GM12891 (cell line): Measurements from ENCODE around the gene CLEC2B.

Source experiments
- DNase-seq: peaks from one replicate; pipeline ENCODE4 v3.0.0; 2011; ENCODE audit warnings: low spot score; ENCODE audit not compliant: insufficient read length
- FAIRE-seq: peaks from 2 replicates; lab custom pipeline; 2011; peaks lifted over from hg19 to GRCh38; lab: Jason Lieb, UNC
- PAX5 ChIP-seq: IDR thresholded peaks from 2 replicates; pipeline ENCODE4 v1.6.1; 2011; ENCODE audit warnings: low read length, moderate library complexity, mild to moderate bottlenecking; ENCODE audit not compliant: insufficient read depth, severe bottlenecking
- POLR2A ChIP-seq: IDR thresholded peaks from 2 replicates; pipeline ENCODE4 v1.6.1; 2011; ENCODE audit warnings: low read depth, low read length, control low read depth
- POLR2AphosphoS5 ChIP-seq: IDR thresholded peaks from 2 replicates; pipeline ENCODE4 v1.6.1; 2011; ENCODE audit warnings: low read depth, low read length, control low read depth
- POU2F2 ChIP-seq: IDR thresholded peaks from 2 replicates; pipeline ENCODE4 v1.6.1; 2011; ENCODE audit warnings: low read depth, mild to moderate bottlenecking, control low read depth, low read length, moderate library complexity
- SPI1 ChIP-seq: IDR thresholded peaks from 2 replicates; pipeline ENCODE4 v1.6.1; 2011; ENCODE audit warnings: low read depth, low read length, control low read depth
- TAF1 ChIP-seq: IDR thresholded peaks from 2 replicates; pipeline ENCODE4 v1.6.1; 2011; ENCODE audit warnings: low read depth, low read length, control low read depth

The CLEC2B gene

DNA sequence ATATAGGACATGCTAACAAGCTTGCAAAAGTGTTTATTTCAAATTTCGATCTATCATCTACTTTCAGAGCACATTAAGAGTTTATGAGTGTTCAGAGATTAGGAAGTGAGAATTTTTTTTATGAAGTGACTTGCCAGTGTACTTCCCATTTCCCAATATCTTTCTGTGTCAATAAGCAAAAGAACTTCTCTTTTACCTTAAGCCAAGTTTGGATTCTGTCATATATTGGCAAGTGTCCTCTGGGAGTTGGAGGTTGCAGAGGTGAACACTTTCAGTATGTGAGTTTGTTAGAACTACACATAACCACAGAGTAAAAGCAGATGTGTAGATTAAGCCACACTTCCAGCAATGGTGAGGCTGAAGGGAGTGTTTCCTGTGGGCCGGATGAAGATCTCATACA lies 58.5 kb downstream of the CLEC2B start:
- DNase-seq (no peak), FAIRE-seq (no peak)
- TF ChIP-seq POLR2A (no peak), SPI1 (no peak), PAX5 (no peak), TAF1 (no peak), POU2F2 (no peak), POLR2AphosphoS5 (no peak)

DNA sequence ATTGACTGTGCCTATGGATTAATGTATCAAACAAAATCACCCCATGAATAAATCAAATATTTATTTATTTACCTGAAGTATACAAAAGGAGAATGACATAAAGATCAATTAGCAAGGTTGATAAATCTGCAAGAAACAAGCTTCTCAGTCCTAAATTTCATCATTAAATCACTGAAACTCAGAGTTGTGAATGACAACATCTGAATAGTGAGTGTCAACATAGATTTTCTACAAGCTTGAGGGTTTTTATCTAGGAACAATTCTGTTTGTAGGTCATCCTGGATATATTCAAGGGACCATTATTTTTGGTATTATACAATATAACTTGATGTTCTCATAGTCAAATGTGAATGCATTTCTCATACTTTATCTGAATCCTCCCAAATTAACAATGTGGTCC lies 59.3 kb downstream of the CLEC2B start:
- no peak for FAIRE-seq
- DNase-seq, result no peak
- TF ChIP-seq PAX5, result no peak

DNA sequence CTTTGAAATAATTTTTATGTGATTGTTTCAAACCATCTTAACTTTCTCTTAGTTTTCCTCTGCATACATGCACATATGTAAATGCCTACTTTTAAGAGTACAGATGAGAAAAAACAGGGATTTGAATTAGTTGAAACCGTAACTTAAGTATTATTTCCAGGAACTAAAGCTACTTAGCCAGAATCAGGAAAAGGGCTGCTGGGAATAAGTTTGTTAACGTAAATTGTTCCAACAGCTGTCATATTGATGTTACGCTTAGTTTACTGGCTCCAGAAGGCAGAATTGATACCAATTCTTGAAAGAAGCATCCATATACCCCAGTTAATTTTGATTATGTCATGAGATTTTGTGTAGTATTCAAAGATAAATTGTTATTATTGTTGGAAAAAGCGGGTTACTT lies 59.8 kb downstream of the CLEC2B start:
- TF ChIP-seq POU2F2, result no peak
- TF ChIP-seq POLR2A, result no peak
- TF ChIP-seq PAX5, result no peak
- TF ChIP-seq SPI1, result no peak
- no peak for TF ChIP-seq TAF1
- no peak for TF ChIP-seq POLR2AphosphoS5
- FAIRE-seq (no peak), DNase-seq (no peak)

DNA sequence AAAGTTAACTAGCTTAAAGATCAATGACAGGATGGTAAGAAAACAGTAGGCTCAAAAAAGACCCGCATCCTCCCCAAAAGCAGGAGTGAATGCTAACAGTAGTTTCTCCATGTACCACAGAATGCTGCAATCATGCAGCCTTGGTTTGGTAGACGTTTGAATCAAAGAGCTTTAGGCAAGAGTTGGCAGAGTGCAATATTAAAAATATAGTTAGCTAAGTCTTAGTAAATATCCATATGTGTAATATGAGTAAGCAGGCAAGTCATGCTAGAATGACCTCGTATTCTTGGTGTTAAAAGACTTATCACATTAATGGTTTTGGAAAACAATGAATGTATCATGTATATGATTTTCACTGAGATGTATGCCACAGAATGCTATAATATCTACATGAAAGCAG lies 60.6 kb downstream of the CLEC2B start:
- no peak for TF ChIP-seq TAF1
- TF ChIP-seq PAX5, result no peak
- TF ChIP-seq POLR2AphosphoS5, result no peak
- TF ChIP-seq POLR2A, result no peak
- TF ChIP-seq POU2F2, result no peak
- no peak for TF ChIP-seq SPI1
- FAIRE-seq, result no peak
- no peak for DNase-seq

DNA sequence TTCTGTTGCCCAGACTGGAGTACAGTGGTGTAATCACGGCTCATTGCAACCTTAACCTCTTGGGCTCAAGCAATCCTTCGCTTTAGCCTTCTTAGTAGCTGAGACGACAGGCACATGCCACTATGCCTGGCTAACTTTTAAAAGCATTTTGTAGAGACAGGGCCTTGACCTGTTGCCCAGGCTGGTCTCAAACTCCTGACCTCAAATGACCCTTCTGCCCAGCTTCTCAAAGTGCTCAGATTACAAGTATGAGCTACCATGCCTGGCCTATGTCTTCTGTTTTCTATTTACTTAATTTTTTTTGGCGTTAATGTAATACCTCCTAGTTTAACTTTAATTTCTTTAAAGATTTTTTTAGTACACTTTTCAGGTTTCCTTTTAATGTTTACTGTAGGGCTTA lies 62.4 kb downstream of the CLEC2B start:
- TF ChIP-seq POLR2A (no peak), POU2F2 (no peak), SPI1 (no peak), TAF1 (no peak), POLR2AphosphoS5 (no peak), PAX5 (no peak)
- DNase-seq, result no peak
- FAIRE-seq, result no peak

DNA sequence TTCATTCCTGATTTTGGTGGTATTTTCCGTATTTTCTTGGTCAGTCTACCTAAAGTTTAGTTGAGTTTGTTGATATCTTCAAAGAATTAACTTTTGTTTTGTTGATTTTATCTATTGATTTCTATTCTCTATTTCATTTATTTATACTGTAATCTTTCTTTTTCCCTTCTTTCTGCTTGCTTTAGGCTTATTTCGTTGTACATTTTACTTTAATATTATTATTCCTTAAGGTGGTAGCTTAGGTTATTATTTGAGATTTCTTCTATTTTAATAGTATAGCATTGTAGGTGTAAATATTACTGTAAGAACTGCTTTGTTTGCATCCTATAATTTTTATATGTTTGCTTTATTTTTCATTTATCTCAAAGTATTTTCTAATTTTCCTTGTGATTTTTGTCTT lies 63.3 kb downstream of the CLEC2B start:
- TF ChIP-seq TAF1 (no peak), SPI1 (no peak), POLR2AphosphoS5 (no peak), PAX5 (no peak), POLR2A (no peak), POU2F2 (no peak)
- FAIRE-seq (no peak), DNase-seq (no peak)
